Measurements from ENCODE around the gene BCORL1. TPM values are rescaled to one million over a fixed set of nuclear protein-coding genes. Genes with fewer than 3 reads are reported as not detected.

The BCORL1 gene
- total and polyA plus RNA-seq, 2 donors (not counting 3 experiments of a cell fraction or from before 2014, with no cell fraction given) = 1.8 to 13.1 TPM

DNA sequence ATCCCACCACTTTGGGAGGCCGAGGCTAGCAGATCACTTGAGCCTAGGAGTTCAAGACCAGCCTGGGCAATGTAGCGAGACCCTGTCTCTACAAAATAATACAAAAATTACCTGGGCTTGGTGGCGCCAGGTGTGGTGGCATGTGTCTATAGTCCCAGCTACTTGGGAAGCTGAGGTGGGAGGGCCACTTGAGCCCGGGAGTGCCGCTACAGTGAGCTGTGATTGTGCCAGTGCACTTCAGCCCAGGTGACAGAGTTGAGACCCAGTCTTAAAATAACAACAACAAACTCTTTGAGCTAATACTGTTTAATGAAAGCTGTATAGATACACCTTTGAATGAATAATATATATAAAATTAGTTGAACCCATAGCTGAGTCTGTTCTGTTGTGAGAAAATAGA, 9.7 kb downstream of the BCORL1 start:
- H3K9me3 ChIP-seq (replicated peaks; ENCODE audit: control insufficient read depth, insufficient read depth, low read length) = no peaks in the 10 kb centered on the region
- H3K9ac ChIP-seq (replicated peaks; ENCODE audit: extremely low read depth, insufficient read depth, low read length) = no peak overlapping the region
- H3K4me2 ChIP-seq (ENCODE audit: insufficient read depth, low read length) = no peak overlapping the region
- TF ChIP-seq GATA2 (IDR thresholded peaks at IDR 0.05; ENCODE audit: insufficient read depth, insufficient read length, low read depth, low read length) = no peak
- TF ChIP-seq, protein P1, sequence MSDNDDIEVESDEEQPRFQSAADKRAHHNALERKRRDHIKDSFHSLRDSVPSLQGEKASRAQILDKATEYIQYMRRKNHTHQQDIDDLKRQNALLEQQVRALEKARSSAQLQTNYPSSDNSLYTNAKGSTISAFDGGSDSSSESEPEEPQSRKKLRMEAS (IDR thresholded peaks at IDR 0.05; ENCODE audit: insufficient read depth, insufficient read length) = no peak
- no peak for TF ChIP-seq EZH2 (IDR thresholded peaks at IDR 0.05; ENCODE audit: borderline replicate concordance, low read depth, low read length, severe bottlenecking)
- no peak for TF ChIP-seq FOS (IDR thresholded peaks at IDR 0.05; ENCODE audit: borderline replicate concordance, insufficient read depth, low read length)
- no peak for TF ChIP-seq MYC (IDR thresholded peaks at IDR 0.05; ENCODE audit: low read depth, low read length)
- POLR2A ChIA-PET = no interaction called here
- CTCF ChIA-PET = interaction anchor here (0.8 kb wide), 1 partner anchor 9 kb away, joined by 3 read pairs; no protein-coding TSS in a partner anchor
- no TSS peak for BruUV-seq (replicated peaks)
- dilution Hi-C loops (cut with MboI; ENCODE audit: extremely low pct_ligation_motif_present, low sequenced_read_pairs) = no loop called here
- no peaks in the 10 kb centered on the region for H3K79me2 ChIP-seq (ENCODE audit: control insufficient read depth, insufficient read depth, low read length)
- no peak overlapping the region for H3K4me3 ChIP-seq (replicated peaks in 1 of 3; ENCODE audit: insufficient read depth in 1 of 3, low read depth in 1 of 3, low read length in 3 of 3)
- no peaks in the 10 kb centered on the region for H4K20me1 ChIP-seq (replicated peaks; ENCODE audit: control insufficient read depth, extremely low read depth, insufficient read depth, low read length)
- H3K27ac ChIP-seq (ENCODE audit: insufficient read depth, low read depth, low read length) = no peak overlapping the region
- intact Hi-C loops (cut with micrococcal nuclease) = no loop called here
- H2AFZ ChIP-seq (ENCODE audit: low read depth, low read length) = no peak overlapping the region
- no peak for FAIRE-seq
- H3K36me3 ChIP-seq (ENCODE audit: control insufficient read depth in 2 of 2, extremely low read depth in 1 of 2, insufficient read depth in 2 of 2, low read length in 2 of 2) = no peaks in the 10 kb centered on the region
- no peaks in the 10 kb centered on the region for H3K4me1 ChIP-seq (ENCODE audit: control insufficient read depth, extremely low read depth, insufficient read depth, low read length)
- no peaks in the 10 kb centered on the region for H3K9me1 ChIP-seq (replicated peaks; ENCODE audit: control insufficient read depth, extremely low read depth, insufficient read depth, low read length)
- no peak for DNase-seq (ENCODE audit: low read depth, low spot score)
- H3K27me3 ChIP-seq (ENCODE audit: control insufficient read depth in 2 of 2, insufficient read depth in 2 of 2, low read length in 2 of 2) = no peaks in the 10 kb centered on the region

DNA sequence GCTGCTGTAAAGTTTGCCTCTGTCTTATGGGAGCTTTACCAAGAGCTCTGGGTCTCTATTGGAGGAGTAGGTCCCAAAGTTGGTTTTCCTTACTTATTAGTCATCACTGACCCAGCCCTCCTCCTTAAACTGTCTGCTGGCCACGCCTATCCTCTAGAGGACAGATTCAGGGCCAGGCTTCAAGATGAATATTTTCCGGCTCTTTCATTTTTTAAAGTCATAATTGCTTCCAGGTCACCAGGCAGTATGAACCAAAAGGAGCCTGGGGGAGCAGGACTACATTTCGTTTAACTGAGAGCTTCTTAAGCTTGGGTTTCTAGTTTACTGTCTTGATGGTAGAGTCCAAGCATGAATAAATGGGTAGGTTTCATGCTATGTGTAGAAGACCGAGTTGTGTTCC, 13.7 kb downstream of the BCORL1 start:
- Histone ChIP-seq H4K20me1 (replicated peaks; ENCODE audit: control insufficient read depth, extremely low read depth, insufficient read depth, low read length) (no peaks in the 10 kb centered on the region), H3K4me3 (replicated peaks in 1 of 3; ENCODE audit: insufficient read depth in 1 of 3, low read depth in 1 of 3, low read length in 3 of 3) (no peak overlapping the region), H3K79me2 (ENCODE audit: control insufficient read depth, insufficient read depth, low read length) (no peaks in the 10 kb centered on the region), H3K9ac (replicated peaks; ENCODE audit: extremely low read depth, insufficient read depth, low read length) (no peak overlapping the region), H3K9me1 (replicated peaks; ENCODE audit: control insufficient read depth, extremely low read depth, insufficient read depth, low read length) (no peaks in the 10 kb centered on the region), H2AFZ (ENCODE audit: low read depth, low read length) (no peak overlapping the region), H3K27ac (ENCODE audit: insufficient read depth, low read depth, low read length) (no peak overlapping the region), H3K36me3 (ENCODE audit: control insufficient read depth in 2 of 2, extremely low read depth in 1 of 2, insufficient read depth in 2 of 2, low read length in 2 of 2) (no peaks in the 10 kb centered on the region), H3K9me3 (replicated peaks; ENCODE audit: control insufficient read depth, insufficient read depth, low read length) (no peaks in the 10 kb centered on the region), H3K4me2 (ENCODE audit: insufficient read depth, low read length) (no peak overlapping the region), H3K4me1 (ENCODE audit: control insufficient read depth, extremely low read depth, insufficient read depth, low read length) (no peaks in the 10 kb centered on the region), H3K27me3 (ENCODE audit: control insufficient read depth in 2 of 2, insufficient read depth in 2 of 2, low read length in 2 of 2) (no peaks in the 10 kb centered on the region)
- dilution Hi-C loops (cut with MboI; ENCODE audit: extremely low pct_ligation_motif_present, low sequenced_read_pairs) (no loop called here), intact Hi-C loops (cut with micrococcal nuclease) (no loop called here)
- no TSS peak for BruUV-seq (replicated peaks)
- DNase-seq (ENCODE audit: low read depth, low spot score) = no peak
- POLR2A ChIA-PET = no interaction called here
- FAIRE-seq = peak; percentile 76
- CTCF ChIA-PET = interaction anchor here (1.2 to 1.5 kb wide), 2 partner anchors 11 to 65 kb away, joined by 3 to 4 read pairs; no protein-coding TSS in a partner anchor
- no peak for TF ChIP-seq EZH2 (IDR thresholded peaks at IDR 0.05; ENCODE audit: borderline replicate concordance, low read depth, low read length, severe bottlenecking)
- TF ChIP-seq FOS (IDR thresholded peaks at IDR 0.05; ENCODE audit: borderline replicate concordance, insufficient read depth, low read length) = no peak
- no peak for TF ChIP-seq JUN (IDR thresholded peaks at IDR 0.05; ENCODE audit: borderline replicate concordance, insufficient read depth, insufficient read length, low read depth)
- TF ChIP-seq, protein P2, sequence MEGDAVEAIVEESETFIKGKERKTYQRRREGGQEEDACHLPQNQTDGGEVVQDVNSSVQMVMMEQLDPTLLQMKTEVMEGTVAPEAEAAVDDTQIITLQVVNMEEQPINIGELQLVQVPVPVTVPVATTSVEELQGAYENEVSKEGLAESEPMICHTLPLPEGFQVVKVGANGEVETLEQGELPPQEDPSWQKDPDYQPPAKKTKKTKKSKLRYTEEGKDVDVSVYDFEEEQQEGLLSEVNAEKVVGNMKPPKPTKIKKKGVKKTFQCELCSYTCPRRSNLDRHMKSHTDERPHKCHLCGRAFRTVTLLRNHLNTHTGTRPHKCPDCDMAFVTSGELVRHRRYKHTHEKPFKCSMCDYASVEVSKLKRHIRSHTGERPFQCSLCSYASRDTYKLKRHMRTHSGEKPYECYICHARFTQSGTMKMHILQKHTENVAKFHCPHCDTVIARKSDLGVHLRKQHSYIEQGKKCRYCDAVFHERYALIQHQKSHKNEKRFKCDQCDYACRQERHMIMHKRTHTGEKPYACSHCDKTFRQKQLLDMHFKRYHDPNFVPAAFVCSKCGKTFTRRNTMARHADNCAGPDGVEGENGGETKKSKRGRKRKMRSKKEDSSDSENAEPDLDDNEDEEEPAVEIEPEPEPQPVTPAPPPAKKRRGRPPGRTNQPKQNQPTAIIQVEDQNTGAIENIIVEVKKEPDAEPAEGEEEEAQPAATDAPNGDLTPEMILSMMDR (IDR thresholded peaks at IDR 0.05; ENCODE audit: extremely low read depth in 1 of 2, insufficient read depth in 1 of 2, low read depth in 1 of 2, low read length in 2 of 2) = no peak
- no peak for TF ChIP-seq MYC (IDR thresholded peaks at IDR 0.05; ENCODE audit: low read depth, low read length)
- TF ChIP-seq, protein P1 (IDR thresholded peaks at IDR 0.05; ENCODE audit: insufficient read depth, insufficient read length) = no peak
- no peak for TF ChIP-seq POLR2A (IDR thresholded peaks at IDR 0.05; ENCODE audit: low read depth, low read length)
- no peak for TF ChIP-seq GATA2 (IDR thresholded peaks at IDR 0.05; ENCODE audit: insufficient read depth, insufficient read length, low read depth, low read length)
- TF ChIP-seq POLR2AphosphoS5 (IDR thresholded peaks at IDR 0.05; ENCODE audit: insufficient read depth, low read depth, low read length) = no peak

Measured in endothelial cell of umbilical vein (primary cell).